Activated CD8-positive, alpha-beta memory T cell treated with anti-CD3 and anti-CD28 coated beads for 24 hours (primary cell): Measurements from ENCODE around the gene SVOPL.
"Not testable (repeated sequence)": the region's sequence is repeated elsewhere in the genome, so short reads cannot be mapped to it uniquely, and the experiment has no call there.

Experiments
- DNase-seq: peaks from one replicate; pipeline ENCODE4 v3.0.0-alpha.2; 2020

SVOPL gene, protein sequence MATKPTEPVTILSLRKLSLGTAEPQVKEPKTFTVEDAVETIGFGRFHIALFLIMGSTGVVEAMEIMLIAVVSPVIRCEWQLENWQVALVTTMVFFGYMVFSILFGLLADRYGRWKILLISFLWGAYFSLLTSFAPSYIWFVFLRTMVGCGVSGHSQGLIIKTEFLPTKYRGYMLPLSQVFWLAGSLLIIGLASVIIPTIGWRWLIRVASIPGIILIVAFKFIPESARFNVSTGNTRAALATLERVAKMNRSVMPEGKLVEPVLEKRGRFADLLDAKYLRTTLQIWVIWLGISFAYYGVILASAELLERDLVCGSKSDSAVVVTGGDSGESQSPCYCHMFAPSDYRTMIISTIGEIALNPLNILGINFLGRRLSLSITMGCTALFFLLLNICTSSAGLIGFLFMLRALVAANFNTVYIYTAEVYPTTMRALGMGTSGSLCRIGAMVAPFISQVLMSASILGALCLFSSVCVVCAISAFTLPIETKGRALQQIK

DNA sequence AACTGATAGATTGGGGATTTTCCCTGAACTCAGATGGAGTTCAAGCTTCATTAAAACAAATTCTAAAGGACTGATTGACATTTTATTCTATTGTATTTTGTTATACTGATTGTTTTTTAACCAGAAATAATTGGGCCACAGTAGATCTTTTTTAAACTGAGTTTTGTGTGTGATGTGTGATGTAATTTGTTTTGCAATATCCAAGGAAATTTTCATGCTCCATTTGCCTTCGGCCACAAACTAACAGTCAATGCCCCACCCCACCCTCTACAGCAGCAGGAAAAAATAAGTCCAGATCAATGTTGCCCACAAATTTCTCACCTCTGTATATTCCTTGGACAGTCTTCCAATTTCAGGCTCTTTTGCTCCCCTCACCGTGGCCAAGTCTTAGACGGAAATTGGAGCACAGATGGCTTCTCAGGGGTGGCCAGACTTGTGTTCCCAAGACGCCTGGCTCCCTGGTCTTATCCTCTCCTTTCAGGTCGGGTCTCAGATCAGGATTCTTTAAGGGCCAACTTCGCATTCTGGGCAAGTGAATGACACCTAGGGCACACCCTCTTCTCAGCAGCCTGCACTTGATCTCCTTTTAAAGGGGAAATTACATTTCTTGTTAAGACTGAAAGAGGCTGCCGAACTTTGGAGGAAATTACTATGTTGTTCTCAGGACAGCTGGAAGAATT lies at the start of gene SVOPL:
Gene SVOPL (minus strand): TSS at position 506 of the 680 bp plus-strand sequence. CDS start 22,317 bp downstream, outside the sequence.
- DNase-seq = no peak

DNA sequence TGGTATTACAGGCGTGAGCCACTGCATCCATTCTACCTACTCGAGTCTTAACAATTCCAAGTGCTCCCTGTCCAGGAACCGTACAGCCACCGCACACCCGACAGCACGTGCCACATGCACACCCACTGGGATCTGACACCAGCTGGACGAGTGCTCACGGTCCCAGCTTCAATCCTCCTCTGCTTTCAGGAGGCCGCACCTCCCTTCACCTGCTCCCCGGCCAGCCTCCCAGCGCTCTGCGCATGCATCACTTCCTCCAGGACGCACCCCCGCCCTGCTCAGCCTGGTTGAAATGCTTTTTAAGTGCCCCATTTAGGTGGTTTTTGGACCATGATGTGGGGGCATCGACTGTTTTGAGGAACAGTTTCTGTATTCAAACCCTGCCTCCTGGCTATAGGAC lies 49.3 kb upstream of the SVOPL start:
- no peak for DNase-seq

DNA sequence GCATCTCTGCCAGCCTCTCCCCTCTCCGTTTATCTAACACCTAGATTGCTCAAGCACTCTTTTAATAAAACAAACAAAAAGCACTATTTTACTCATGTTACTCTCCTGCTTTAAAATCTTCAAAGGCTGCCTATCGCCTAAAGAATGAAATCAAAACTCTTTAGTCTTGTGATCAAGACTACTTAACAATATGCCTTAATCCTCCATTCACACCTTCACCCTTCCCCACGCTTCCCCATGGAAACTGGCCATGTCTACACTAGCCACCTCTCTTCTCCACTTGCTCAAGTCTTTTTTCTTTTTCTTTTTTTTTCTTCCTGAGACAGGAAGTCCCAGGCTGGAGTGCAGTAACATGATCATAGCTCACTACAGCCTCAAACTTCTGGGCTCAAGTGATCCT lies 48.8 kb upstream of the SVOPL start:
- no peak for DNase-seq

DNA sequence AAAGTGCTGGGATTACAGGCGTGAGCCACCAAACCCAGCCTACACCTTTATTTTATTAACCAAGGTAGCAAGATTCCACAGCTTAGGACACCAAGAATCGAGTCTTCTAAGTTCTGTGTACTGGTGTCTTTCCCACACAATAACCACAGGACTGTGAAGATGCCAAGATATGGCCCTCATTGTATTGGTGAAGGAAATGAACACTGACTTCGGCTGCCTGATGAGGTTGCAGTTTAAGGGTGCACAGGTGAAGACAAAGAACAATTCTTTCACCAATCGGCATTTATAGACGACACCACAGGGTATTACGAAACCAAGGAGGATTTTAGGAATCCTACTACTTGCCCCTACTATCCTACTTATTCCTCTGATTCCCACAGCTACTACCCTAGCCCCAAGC lies 47.5 kb upstream of the SVOPL start:
- DNase-seq = no peak

DNA sequence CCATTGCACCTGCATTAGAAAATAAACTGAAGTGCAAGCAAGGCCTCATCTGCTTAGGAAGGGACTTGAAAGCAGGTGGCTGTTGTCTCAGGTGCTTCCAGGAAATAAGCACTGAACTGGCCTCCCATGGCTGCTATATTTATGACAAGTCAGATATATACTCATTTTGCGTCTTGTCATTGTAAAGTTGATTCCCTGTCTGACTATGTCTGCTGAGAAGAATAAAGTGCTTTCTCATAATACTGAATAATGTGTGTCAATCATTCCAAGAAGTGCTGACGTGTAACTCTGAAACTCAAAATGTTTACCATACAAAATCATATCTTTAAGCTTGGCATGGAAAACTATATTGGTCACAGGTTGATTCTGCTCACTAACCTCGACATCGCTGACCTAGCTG lies 44.9 kb upstream of the SVOPL start:
- no peak for DNase-seq

DNA sequence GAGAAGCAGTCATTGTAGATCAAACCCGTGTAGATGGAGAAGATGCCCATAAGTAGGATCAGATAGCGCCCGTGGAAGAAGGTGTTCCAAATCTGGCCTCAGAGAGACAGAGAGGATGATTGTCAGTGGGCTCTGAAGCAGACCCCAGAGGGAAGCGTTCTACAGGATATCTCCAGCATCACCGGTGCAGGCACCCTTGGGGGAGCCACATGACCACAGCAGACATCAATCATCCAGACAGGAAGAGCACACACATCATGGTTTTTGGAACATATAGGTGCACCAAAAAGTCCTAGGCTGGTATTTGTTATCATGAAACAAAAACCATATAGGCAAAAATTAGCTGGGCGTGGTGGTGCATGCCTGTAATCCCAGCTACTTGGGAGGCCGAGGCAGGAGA lies 44.0 kb upstream of the SVOPL start:
- DNase-seq = no peak

DNA sequence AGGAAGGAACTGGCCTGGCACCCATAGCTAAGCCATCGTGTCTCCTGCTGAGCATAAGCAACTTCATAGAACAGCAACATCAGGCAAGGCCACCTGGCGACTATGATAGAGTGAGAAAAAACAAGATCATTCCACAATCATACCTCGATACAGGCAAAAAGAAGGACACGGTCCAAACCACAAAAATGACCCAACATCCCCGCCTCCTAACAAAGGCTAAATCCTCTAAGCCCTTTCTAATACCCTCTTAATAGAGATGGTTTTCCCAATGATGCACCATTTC lies 40.2 kb upstream of the SVOPL start:
- no peak for DNase-seq

DNA sequence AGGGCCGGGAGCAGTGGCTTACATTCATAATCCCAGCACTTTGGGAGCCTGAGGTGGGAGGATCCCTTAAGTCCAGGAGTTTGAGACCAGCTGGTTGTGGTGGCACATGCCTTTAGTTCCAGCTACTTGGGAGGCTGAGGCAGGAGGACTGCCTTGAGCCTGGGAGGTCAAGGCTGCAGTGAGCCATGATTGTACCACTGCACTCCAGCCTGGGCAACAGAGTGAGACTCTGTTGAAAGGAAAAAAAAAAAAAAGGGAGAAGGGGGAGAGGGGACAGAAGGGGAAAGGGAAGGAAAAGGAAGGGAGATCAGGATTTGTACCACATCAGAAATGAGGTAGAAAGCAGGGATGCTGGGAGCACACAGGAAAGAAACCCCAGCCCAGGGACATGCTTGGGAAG lies 38.7 kb upstream of the SVOPL start:
- no peak for DNase-seq

DNA sequence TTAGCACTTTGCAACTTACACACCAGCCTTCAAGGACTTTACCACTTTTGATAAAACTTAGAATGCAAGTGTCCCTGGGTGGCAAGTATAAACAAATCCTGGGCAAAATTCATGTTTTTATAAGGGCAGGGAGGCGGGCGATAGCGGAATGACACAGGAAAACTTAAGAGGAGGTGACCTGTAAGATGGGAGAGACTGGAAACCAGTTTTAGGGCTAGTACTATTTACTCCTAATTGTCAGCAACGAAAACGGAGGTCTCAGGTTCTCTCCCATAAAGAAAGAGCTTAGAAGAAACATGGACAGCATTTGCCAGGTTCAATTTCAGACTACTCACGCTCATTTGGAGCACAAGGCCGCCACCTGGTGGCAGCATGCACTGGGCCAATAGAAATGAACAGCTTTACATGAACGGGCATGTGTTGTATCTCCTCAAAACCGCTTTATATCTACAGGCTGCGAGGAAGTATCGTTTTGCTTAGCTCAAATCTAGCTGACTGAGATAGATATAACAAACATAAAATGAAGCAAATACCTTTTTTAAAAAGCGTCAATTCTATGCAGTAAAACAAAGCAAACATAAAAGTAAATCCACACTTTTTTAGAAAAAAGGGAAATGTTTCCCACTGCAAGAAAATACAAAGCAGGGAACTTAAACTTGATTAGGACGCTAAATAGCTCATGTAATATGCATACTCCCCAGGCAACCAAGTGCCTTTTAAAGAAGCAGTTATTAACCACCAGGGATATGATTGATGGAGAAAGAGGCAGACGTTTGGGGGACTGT lies 37.6 kb upstream of the SVOPL start:
- DNase-seq = peak; percentile 92

DNA sequence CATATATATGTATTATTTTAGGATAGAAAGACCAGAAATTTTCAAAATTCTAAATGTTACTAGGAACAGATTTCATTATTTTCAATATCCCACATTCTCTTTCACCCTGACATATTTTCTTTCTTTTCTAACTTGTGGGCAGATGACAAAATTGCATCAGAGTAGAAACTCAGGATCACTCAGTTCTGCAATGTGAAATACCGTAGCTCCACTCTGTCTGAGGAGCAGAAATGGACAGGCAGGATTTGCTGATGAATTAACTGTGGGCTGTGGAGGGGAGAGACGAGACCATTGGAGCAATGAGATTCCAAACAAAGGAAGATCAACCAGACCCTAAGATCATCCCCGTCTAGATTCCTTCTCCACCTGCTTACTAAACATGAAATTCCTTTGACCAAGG lies 37.0 kb upstream of the SVOPL start:
- DNase-seq = no peak

DNA sequence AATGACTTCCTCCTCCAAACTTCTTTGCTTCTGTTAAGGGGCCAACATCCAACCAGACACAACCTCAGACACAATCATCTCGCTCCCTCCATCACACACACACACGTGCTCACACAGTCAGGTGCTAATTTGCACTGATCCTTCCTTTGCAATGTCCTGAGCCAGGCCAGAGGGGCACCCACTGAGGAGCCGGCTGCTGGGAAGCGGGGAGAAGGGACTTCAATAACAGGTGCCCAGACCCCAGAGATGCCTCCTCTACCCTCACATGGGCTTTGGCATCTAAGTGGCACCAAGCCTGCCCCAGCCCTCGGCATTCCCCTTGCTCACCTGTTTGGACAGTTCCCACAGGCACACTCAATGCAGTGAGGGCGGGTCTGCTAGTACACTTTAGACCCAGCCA lies 34.2 kb upstream of the SVOPL start:
- DNase-seq = no peak

DNA sequence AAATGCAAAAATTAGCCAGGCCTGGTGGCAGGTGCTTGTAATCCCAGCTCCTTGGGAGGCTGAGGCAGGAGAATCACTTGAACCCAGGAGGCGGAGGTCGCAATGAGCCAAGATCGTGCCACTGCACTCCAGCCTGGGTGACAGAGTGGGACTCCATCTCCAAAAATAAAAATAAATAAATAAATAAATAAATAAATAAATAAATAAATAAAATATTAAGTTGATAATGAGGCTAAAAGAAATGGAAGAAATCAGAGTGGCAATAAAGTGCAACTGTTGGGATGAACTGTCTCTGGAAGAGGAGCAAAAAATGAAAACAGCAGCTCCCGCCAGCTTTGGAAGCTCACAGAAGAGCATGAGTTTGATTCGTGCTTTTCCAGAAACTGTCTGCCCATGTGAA lies 30.6 kb upstream of the SVOPL start:
- DNase-seq = not testable (repeated sequence)

DNA sequence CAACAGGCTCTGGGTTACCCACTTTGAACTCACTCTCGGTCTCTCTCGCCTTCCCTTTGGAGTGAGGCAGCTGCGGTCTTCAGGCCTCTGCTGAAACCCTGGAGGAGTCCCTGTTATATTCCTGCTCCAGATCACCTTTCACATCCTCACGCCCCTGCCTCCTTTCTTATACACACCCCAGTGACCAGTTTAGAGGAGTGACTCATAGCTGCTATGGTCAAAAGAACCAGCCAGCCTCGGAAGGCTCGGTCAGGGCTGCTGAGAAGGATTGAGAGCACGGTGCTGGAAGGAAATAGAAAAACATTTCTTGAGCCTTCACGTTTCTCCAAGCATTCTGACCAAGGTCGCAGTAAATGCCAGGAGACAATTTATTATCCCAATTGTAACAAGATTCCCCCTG lies 28.3 kb upstream of the SVOPL start:
- DNase-seq = no peak

DNA sequence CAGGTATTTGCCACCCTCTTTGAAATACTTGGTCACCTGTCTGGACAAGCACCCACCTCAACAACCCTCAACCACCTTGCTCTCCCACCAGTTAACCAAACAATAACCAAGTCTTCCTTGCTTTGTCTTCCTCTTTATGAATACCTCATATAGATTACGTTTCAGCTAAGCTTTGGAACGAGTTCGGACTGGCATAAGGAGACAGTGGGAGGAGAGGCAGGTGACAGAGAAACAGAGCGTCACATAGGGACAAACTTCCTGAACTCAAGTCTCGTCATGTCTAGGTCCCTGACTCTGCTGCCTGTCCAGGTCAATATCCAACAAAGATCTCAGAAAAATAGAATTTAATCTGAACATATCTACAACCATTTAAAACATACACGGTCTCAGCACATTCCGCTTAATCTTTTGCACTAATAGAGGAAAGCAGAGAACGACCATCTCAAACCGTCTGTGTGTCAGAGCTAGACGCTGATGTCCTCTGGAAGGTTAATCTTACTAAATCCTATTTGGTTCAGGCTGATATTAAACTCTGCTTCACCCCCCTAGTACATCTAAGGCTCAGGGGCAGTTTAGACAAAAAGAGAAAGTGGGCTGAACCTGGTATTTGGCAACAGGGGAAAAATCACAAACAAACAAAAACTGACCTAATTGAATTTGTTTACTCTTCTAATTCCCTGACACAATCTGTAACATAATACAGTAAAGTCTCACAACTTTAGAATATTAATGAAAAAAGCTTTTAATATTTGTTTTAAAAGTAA lies 26.4 kb upstream of the SVOPL start:
- DNase-seq = no peak

DNA sequence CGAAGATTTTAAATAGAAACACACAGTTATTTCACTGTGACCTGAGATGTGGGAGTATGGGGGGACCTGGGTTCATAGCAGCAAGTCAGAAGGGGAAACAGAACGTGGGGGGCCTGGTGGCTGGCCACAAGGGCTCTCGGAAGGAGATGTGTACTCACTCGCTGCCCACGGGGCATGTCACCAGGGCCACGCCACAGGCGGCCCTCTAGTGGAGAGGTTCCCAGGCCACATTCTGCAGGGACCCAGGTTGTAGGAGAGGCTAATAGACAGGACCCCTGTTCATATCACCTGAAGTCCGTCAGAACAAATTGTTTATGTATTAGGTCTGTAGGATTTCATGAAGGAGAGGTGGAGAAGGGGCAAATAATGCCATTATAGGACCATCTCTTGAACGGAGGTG lies 25.1 kb upstream of the SVOPL start:
- DNase-seq = no peak

DNA sequence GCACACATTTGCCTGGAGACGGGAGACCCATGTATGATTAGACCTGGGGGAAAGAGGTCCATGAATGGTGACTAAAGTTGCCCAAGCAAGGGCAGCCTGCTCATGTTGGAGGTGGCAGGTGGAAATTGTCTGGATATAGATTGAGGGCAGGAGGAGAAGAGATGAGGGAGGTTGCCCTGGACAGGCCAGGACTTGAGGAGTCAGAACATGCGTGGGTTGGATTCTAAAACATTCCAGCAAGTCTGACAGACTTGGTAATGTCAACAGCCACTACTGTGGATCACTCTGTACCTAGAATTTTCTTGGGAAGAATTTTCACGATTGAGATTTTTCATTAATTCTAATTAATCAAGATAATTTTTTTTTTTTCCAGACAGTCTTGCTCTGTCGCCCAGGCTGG lies 19.1 kb upstream of the SVOPL start:
- DNase-seq = no peak

DNA sequence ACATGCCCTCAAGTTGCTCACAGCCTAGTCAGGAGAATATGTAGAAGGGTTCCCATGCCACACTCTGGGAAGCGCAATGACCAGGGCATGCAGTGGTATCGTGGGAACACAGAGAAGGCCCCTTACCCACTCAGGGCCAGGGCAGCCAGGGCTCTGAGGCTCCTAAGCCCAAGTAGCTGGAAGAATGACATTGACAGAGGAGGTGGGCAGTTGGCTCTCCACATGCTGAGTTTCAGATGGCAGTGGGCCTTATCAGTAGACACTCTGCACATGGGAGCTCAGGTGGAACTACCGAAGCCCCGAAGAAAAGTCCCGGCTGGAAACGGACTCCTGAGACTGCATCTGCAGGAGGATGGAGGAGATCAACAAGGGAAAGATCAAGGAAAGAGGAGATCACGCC lies 15.7 kb upstream of the SVOPL start:
- DNase-seq = no peak

DNA sequence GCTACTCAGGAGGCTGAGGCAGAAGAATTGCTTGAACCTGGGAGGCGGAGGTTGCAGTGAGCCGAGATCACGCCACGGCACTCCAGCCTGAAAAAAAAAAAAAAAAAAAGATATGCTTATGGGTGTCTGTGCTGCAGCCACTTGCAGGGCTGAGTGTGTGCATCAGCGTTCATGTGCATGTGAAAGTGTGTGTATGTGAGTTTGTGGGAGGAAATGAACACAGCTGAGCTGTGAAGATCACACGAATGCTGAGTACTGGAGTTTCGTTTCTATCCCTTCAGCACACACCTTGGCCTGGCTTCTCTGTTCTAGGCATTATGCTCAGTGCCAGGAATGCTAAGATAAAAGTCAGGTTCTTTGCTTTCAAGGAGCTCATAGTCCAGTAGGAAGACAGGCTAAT lies 12.0 kb upstream of the SVOPL start:
- DNase-seq = no peak

DNA sequence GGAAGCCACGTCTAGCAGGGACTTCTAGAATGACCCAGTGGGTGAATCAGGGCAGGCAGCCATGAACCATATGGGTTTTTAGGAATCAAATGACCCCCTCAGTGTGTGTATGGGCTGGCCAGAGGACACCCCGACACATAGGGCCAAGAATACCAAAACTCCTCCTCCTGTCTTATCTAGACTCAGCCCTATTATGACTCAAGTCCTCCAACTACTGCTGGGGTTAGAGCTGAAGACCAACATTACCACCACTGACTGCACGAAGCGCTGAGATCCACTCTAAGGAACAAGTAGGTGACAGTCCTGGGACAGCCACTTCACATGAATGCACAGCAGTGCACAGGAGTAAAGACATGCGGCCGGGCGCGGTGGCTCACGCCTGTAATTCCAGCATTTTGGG lies 11.5 kb upstream of the SVOPL start:
- DNase-seq = no peak

DNA sequence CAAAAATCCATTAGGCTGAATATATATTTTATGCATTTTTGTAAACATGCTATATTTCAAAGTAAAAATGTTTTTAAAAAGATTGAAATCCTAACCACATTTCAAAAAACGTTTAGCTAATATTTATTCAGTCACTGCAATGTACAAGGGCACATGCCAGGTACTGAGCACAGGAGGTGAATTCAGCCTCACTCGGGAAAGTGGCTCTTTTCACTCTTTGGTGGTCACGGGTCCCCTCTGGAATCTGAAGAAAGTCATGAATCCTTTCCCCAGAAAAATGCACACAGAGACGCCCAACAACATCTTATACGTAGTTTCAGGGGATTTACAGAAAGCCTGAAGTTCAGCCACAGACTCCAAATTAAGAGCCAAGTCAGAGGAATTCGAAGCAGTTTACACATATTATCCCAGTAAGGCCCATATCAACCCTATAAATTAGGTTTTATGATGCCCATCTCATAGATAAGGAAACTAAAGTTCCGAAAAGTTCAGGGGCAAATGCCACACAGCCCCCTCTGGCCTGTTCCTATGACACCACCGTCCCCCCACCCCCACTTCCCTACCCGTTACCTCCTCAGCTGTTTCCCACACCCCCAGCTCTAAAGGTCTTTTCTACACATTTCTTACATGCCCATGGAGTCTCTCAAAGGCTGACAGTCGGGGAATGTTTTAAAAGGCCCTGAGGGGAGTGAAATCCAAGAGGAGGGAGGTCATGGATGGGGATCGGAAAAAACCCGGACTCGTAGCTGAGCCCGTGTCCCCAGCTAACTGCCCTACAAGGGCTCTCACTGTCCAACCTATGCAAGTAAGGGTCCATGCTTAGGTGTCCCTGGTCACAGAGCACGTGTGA lies 9.6 kb upstream of the SVOPL start:
- no peak for DNase-seq

DNA sequence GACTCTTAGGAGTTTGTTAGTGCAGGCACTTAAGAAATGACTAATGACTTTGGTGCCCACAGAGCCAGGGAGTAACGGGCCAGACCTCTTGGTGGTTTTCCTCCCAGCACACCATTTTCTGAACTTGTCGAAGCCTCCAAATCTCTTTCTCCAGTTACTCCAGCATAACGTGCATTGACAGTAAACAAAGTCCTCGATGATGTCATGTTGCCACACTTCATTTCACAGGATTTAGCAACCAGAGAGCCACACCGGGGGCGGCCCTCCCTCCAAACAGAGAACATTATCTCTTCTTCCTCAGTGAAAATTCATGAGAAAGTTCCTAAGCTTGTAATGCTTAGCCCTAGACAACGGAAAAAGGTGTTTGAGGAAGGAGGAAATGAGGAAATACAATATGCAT lies 4.0 kb upstream of the SVOPL start:
- no peak for DNase-seq

DNA sequence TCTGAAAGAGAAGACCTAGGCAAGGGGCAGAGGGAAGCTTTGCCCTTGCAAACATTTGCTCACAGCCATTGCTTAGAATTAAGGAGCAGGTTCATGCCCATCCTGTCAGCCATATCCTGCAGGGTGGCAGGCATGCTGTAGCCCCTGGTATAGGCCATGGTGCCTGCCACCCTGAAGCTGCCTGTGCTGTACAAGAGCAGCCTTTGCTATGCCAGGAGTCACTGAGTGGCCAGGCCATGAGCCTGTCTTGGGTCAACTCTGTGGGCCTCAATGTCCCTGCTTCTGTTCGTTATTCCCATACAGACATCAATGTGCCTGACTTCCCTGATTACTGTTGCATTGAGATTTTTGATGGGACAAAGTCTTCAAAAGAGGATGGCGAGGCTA lies 368 bp upstream of the SVOPL start:
- DNase-seq = no peak
